HT-29 (cell line): ENCODE results near the gene CHRM1. TPM values are rescaled to one million over a fixed set of nuclear protein-coding genes. Genes with fewer than 3 reads are reported as not detected.

Source experiments
- DNase-seq: peaks from one replicate; pipeline ENCODE4 v3.0.0-alpha.2; 2015; ENCODE audit warnings: low spot score
- total RNA-seq: library from RNA; depleted of rRNA; stranded (reverse); fragments of >200 nt; shearing (Covaris generic); gene quantifications from 2 replicates; pipeline ENCODE4 v1.2.3, GENCODE V29; 2014

CHRM1 gene
- total RNA-seq, 1 experiment from 2014 or later = 0.18 TPM

DNA sequence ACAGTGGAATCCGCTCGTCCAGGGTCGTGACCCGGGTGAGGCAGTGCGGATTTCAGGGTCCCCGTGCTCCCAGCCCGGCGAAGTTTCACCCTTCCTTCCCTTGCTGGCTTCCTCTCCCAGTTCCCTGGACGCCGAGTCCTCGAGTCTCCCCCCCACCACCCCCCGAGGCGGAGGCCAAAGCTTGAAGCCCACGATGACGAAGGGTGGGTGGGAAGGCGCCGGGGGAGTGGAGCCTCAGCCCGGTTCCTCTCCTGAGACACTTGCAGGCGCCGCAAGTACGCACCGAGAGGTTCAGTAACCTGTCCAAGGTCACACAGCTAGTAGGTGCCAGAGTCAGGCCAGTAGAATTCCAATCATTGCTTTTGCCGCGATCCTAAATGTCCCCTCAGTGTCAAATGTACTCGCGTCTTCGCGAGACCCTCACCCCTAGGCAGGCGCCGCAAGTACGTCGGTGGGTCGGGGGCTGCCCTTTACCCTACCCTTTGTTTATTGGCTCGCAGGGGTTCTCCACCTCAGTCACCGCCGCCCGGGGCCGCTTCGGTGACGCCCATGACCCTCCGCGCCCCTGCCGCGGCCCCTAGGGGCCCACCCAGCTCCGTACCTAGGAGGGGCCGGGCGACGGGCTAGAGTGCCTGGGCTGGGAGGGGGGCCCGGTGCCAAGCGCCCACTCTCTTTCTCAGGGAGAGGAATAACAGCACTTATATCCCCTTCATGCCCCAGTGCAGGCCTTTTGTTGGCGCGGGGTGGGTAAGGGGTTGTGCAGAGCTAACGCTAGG, 5.7 kb upstream of the CHRM1 start:
- DNase-seq = no peak

DNA sequence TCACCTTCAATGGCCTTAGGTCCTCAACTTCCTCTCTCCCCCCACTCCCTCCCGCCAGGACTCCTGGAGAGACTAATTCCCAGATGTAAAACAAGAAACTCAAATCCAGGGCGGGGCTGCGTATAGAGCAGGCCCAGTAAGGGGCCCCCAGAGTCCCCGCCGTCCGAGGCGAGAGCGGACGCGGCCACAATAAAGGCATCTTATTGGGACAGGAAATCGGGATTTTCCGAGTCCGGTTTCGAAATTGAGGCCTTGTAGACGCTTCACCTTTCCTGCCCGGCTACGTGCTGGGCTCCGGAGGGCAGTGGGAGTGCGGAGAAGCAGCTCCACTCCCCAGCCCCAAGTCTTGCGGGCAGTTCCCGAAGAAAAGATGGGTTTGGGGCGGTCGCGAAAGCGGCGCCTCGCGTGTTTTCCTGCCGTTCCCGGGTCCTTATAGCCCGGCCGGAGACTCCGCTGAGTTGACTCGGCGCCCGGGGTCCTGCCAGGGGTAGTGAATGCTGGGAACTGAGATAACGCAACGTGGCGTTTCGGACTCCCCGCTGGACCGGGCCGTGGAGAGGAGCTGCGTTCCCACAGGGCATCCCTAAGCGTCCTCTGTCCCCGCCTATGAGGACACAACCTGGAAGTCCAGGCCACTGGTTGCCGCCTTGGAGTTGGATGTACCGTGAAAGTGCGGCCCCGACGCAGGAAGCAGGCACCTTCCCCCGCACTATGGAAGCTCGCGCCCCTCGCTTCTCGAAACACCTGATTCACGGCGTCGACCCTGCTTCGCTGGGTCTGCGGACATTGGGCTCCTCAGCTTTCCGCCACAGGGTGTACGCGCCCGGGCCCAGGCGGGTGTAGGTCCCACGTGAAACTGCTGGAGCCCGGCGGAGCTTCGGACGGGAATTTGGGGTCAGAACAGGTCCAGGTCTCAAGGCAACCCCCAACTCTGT, 4.8 kb upstream of the CHRM1 start:
- DNase-seq = no peak

DNA sequence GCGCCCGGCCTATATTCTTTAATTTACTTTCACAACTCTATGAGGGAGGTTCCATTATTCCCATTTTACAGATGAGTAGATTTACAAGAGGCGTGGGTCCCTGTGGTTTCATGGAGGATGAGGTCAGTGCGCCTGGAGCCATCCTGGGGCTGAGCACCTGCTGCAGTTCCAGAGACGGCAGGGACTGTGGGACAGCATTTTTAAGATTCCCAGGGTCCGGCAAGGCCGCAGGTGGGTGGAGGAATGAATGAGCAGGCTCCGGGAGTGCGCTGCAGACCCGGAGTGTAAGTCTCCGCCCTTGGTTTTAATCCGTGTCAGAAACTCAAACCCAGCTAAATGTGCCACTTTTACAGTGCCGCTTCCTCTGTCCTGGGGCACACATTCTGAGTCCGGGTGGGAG, 4.1 kb upstream of the CHRM1 start:
- DNase-seq = no peak

DNA sequence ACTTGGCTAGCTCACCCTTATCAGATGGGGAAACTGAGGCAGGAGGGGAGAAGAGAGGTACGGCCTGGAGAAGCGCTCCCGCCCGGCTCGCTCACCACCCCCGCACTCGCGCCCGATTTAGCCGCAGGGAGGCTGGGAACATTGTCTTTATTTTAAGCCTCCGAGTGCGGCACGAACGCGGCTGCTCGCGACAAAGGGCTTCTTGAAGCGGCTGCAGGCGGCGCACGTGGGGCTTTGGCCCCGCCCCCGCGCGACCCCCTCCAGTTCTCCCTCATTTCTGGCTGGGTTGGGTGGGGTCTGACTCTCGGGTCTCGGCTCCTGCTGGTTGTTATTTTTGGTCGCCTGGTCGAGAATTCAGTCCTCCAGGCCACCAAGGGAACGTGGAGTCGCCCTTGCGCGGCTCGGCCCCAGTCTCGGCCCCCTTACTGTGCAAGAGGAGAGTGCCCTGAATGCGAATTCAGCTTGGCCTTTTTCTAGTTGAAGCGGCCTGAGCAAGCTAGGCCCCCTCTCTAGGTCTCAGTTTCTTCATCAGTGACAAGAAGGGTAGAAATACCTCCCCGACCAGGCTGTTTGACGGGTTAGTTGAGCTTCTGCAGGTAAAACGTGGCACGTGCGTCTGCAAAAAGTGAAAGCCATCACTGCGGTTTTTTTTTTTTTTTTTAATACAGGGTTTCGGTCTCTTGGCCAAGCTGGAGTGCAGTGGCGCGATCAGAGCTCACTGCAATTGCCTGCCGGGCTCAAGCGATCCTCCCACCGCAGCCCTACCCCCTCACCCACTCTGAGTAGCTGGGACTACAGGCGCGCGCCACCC, 2.6 kb upstream of the CHRM1 start:
- no peak for DNase-seq

DNA sequence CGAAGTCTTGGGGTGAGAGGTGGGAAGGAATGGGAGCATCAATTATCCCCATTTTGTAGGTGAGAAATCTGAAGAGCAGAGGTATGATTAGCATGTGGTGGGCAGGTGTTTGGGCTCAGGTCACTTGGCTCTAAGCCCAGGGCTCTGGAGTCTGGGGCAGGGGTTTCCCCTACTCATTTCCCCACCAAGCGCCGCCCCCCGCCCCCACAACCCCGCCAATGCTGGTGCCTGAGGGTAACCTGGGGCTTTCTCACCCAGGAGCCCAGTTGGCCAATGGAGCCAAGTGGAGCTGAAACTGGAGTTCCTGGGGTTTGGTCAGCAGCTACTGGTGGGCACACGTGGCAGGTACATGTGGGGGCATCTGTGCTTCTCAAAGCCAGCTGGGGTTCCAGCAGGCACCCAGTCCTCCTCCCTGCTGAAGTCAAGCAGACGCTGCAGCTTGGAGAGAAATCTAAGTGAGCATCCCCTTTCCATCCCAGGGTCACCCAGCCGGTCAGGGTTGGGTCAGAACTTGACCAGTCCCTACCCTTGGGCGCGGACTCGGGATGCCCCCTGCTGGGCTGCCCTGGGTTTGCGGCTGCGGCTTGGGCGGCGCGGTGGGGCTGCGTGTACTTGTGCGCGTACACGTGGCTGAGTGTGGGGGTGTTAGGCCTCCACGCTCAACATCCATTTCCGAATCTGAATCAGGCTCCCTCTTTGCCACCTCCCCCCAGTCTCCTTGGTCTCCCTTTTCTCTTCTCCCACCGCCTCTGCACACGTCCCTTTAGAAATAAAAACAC, 1.7 kb upstream of the CHRM1 start:
- DNase-seq = no peak

DNA sequence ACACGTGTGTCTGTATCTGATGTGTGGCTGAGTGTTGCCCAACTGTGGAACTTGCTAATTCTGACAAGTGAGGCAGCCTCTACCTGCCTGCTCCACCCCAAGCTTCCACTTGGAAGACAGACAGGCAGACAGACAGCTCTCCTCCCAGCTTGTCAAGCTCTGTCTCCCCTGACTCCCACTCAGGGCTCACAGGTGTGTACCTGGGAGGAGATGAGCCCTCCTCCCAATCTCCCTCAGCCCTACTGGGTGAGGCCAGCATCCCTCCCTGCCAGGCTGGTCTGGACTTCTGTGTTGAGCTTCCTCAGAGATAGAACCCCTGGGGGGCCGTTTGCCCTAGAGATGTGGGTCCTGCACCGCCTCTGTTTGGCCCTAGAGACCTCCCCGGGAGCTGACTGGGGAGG, 1.0 kb upstream of the CHRM1 start:
- no peak for DNase-seq

DNA sequence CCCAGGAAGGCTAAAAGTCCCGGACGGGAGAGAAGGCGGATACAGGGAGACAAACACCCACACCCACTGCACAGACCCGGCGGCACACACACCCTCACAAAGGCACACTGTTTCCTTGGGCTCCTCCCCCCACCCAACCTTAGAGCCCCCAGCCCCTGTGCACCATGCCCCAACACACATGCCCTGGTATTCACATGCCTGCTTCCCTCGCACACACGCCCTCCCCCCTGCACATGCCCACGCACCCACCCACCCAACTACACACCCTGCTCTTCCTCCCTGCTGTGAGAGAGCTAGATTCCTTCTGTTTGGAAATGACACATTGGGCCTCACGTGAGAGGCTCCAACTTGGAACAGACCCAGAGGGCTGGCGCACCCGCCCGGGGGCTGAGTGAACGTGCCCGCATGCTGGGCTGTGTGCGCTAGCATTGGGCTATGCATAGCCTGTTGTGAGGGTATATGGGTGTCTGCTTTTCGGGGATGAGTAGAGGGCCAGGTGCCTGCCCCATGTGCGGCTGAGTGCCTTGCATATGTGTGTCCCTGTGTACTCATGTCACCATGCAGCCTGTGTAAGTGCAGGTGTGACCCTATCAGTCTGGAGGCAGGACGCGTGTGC, 518 bp upstream of the CHRM1 start:
- DNase-seq = no peak

DNA sequence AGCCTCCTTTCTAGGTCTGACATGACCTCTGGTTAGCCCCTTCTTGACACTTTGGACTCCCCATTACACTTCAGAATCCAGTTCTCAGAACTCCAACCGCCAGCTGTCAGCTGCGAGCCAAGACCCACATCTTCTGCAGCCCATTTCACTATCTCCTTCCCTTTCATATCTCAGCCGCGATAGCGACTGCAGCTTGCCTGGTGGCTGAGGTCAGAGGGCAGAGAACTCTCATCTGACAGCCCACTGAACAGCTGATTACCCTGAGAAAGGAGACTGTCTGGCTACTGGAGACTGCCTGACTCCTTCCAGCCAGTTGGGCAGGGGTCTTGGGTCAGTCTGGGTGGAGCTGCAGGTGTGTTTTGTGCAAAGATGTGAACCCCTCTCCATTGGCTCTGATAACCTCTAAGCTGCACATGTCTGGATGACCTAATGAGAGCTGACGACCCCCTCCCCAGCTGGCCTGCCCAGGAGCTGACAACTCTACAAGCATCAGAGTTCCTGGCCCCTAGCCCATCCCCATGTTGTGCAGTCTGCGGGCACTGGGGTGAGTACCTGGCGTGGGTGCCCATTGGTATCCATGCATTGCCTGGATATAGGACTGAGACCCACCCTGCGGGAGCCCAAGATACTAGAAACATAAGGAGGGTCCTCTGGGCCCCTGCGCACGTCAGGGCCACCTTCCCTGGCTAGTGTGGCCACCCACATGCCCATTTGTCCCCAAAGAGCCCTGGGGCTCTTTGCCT, 1.1 kb downstream of the CHRM1 start:
- no peak for DNase-seq

DNA sequence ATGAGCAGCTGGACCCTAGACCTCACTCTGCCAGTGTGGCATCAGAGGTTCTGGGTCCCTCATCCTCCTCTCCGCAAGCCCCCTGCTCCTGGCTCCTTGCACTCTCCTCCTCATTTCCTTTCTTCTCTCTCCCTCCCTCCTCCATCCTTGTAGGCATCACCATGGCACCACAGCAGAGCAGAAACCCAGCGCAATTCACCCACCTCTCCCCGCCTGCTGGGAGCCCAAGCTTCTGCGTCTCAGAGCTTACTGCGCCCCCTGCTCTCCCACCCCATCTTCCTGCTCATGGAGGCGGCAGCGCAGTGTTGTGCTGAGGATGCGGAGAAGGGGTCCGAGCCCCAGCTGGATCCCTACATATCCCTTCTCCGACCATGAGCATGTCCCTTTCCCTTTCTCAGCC, 1.7 kb downstream of the CHRM1 start:
- DNase-seq = no peak

DNA sequence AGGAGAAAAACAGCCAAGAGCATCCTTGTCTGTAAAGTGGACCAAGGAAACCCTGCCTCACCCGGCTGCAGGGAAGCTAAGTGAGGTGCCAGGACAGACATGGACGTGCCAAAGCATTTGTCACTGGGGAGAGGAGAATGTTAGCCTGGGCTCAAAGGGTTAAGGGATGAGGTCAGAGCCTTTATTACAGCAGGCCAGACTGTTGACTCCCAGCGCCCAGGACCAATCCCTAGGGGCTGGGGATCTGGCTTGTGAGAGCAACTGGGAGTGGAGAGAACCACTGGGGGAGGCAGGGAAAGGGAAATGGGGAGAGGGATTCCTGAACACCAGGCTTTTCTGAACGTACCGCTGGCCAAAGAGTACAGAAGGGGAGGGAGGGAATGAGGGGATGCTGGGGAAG, 2.6 kb downstream of the CHRM1 start:
- no peak for DNase-seq

DNA sequence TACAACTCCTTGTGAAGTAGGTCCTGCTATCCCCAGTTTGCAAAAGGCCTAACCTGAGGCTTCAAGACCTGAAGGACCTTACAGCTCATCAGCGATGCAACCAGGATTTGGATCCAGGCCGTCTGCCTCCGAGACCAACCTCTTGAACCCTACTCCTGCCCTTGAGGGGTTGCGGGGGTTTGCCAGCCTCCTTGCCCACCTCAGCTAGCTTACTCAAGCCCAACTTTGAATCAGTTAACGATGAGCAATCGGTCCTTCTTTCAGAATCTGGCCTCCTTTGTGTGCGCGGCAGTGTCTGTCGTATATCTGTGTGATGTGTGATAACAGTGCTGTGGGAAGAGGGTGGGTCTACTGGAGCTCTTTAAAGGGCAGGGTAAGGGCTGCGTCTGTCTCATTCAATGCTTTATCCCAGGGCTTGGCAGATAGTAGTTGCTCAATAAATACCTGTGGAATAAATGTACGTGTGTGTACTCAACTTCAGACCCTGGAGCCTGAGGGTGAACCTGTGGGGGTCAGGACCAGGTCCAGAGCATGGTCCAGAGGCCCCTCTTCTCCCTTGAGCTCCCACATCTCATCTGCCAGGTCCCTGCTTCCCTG, 3.2 kb downstream of the CHRM1 start:
- DNase-seq = no peak

DNA sequence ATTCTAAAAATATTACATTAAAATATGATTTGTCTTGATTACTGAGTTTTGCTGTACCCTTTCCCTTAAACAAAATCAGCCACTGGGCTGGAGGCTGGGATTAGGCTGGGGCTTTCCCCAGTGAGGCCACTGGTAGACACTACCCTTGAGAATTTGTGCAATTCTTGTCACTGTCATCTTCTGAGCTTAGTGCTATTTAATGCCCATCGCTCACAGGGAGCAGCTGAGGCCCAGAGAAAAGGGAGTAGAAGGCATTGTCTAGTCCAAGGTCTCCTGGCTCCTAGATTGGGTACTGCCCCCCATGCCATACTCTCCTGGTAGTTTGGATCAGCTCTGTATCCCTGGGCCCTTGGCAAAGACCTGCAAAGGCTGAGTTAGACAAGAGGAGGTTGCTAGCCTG, 6.7 kb downstream of the CHRM1 start:
- no peak for DNase-seq

DNA sequence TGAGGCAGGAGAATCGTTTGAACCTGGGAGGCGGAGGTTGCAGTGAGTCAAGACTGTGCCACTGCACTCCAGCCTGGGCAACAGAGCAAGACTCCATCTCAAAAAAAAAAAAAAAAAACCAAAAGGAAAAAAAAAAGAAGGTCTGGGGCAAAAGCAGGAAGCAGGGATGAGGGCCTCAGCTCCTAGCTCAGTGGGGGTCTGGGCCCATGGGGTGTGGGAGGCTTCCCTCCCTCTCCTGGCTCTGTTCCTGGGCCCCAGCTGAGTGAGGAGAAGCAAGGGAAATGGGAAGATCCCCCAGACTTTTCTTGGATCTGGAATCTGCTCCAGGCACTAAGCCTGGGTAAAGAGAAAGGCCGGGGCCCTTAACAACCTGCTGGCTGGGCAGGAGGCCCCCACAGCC, 8.9 kb downstream of the CHRM1 start:
- DNase-seq = no peak

DNA sequence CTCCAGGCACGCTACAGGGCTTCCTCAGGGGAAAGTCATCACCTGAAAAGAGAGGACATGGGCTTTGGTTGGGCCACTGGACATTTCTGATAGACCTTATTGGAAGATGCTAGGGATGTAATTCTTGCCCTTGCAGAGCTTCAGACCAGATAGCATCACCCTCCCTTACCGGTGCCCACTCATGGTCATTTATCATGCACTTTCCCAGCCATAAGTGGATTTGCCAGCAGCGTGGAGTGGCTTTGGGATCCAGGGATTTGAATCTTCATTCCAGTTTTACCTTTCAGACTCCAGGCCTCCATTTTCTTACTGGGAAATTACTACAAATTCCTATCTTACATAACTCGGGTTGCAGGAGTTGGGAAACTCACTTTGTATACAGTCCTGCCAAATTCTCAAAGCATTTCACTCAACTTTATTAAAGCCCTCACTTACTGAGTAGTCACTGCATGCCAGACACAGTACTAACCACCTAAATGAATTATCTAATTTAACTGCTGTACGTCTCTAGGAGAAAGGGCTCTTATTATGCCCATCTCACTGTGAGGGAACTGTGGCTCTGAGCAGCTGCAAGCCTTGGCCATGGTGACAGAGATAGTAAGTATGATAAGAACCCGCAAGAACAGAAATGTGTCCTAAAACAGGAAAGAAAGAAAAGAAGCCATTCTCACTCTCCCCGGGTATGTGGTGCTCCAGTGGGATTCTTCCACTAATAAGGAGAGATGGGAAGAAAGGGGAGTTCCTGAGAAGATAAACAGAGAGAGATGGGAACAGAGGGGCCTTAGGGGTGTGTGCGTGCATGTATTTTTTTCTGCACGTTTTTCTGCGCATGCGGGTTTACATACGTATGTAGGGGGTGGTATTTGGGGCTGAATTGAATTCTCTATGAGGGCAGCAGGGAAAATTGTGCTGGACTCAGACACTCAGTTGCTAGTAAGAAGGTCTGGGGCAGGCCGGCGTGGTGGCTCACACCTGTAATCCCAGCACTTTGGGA, 9.7 kb downstream of the CHRM1 start:
- no peak for DNase-seq

DNA sequence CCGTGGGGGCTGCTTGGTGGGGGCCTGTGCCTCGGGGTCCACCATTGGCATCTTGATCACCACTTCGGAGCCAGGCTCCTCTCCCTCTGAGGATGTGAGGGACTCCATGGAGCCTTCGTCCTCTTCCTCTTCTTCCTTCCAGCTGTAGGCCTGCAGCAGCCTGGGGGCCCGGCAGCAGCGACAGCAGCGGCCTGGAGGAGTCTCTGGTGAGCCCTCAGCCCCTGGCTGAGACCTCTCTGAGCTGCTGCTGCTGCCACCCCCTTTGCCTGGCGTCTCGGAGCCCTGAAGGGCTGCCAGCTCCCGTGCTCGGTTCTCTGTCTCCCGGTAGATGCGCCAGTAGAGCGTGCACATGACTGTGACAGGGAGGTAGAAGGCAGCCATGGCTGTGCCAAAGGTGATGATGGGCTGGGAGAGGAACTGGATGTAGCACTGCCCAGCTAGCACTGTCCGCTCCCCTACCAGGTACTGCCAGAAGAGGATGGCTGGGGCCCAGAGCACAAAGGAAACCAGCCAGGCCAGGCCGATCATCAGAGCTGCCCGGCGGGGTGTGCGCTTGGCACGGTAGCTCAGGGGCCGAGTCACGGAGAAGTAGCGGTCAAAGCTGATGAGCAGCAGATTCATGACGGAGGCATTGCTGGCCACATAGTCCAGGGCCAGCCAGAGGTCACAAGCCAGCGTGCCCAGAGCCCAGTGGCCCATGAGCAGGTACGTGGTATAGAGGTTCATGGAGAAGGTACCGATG, 10.9 kb downstream of the CHRM1 start:
- no peak for DNase-seq

DNA sequence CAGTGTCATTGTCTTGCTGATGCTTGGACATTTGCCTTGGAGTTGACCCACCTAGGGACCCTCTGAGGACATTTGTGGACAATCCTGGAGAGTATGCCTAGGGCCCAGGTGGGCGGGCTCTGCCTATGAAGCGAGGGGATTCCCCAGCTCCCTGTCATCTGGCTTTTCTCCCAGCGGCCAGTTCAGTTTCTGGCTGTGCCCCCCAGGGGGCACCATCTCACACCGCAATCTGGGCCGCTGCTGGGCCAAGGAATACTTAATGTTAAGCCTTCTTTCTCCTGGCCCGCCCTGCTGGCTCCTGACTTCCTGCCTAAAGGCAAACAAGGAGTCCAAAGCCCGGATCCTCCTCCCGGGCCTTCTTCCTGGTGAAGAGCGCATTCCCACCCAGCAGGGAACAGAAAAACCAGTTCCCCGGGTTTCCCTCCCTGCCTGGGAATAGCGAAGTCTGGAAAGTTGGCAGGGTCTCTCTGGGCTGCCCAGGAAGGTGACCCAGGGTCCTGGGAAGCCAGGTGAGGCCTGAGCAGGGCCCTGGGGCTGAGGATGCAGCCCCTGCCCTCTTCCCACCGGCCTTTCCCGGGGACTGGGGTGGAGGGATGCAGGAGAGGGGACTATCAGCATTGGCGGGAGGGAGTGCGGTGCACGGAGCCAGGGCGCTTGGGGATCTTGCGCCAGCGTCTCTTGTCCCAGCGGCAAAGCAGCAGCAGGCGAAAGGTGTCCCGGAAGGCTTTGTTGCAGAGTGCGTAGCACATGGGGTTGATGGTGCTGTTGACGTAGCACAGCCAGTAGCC, 11.9 kb downstream of the CHRM1 start:
- DNase-seq = peak; percentile 97
